Fibroblast of the conjunctiva (primary cell): ENCODE measurements around the gene UBE4B.
"Not testable (repeated sequence)": the region's sequence is repeated elsewhere in the genome, so short reads cannot be mapped to it uniquely, and the experiment has no call there.

Source experiments
- DNase-seq: peaks from one replicate; pipeline ENCODE4 v3.0.0-alpha.2; 2010; ENCODE audit warnings: low read depth

UBE4B gene

GRCh38 chr1:10073371-10073770 is 40.6 kb downstream of the UBE4B start:
- DNase-seq, result not testable (repeated sequence)

DNA sequence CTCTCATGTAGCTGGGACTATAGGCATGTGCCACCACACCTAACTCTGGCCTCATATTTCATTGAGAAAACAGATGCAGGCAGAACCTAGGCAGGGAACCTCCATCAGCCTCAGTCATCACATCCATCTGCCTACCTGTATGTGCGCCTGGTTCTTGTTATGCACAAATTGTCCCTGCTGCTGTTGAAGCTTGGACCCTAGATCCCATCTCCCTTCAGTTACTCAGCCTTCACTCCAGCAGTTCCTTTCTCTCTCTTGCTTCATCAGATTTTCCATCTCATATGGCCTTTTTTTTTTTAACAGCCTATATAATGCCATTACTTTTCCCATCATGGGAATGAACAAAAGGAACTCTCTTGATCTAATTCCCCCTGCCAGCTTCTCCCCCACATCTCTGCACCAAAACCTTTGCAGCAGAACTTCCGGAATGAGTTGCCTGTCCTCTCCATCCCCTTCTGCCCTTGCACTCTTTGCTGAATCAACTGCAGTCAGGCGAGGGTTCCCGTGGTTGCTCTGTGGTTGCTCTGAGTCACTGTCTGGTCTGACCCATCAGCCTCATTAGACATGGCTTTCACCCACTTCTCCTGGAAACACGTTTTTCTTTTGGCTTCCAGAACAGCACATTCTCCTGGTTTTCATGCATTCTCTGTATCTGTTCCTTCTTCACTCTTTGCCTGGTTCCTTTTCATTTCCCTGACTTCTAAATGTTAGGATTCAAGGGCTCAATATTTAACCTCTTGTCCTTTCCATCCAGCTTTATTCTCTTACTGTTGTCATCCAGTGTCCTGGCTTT is 41.5 kb downstream of the UBE4B start:
- DNase-seq, result peak; percentile 57

GRCh38 chr1:10074852-10075730 is 42.3 kb downstream of the UBE4B start:
- no peak for DNase-seq

DNA sequence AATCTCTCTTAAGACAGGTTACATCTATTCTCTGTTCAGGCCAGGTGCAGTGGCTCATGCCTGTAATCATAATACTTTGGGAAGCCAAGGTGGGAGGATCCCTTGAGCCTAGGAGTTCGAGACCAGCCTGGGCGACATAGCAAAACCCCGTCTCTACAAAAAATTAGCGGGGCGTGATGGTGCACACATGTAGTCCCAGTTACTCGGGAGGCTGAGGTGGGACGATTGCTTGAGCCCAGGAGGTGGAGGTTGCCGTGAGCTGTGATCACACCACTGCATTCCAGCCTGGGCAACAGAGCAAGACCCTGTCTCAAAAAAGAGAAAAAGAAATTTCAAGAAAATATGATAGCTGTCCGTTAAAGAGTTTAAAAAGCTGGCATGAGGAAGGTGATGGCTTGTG is 43.0 kb downstream of the UBE4B start:
- DNase-seq, result no peak

DNA sequence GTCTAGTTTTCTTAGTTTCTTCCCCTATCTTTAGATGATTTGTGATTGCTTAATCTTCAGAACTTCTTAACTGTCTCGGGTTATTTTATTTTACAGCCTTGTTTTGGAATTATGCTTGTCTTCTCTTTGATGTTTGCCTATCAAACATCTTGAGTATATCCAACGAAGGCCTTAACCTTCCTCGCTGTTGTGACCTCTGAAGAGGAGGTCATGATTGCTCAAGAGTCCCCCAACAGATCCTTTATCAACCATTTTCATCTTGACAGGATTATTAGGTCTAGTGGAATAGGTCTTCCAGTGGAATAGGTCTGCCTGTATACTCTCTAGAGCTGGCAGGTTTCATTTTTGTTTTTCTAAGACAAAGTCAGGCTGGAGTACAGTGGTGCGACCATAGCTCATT is 45.7 kb downstream of the UBE4B start:
- DNase-seq, result no peak

- no peak for DNase-seq
These were observed 47.8 kb downstream of the UBE4B start for GRCh38 chr1:10080523-10080922.

GRCh38 chr1:10082785-10083479 is 50.2 kb downstream of the UBE4B start:
- DNase-seq, result no peak

- no peak for DNase-seq
These were observed 51.3 kb downstream of the UBE4B start for GRCh38 chr1:10084045-10084444.

- DNase-seq, result no peak
These were observed 52.3 kb downstream of the UBE4B start for GRCh38 chr1:10085076-10085475.

GRCh38 chr1:10087210-10087609 is 54.5 kb downstream of the UBE4B start:
- no peak for DNase-seq

DNA sequence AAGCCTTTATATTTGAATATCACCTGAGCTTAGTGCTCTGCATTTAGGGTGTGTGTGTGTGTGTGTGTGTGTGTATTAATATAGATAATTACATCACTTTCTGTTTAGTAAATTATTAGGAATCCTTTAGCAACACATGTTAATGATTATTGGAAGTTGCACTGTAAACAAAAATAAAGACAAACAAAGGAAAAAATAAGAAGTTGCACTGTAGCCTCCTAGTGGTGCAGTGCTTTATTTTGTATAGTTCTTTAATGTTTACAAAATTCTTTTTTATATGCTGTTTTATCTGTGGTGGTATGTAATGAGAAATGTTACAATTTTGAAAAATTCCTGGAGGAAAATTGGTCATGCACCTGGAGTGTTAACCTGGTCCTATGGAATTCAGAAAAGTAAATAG is 69.2 kb downstream of the UBE4B start:
- DNase-seq, result no peak

- DNase-seq, result no peak
These were observed 70.4 kb downstream of the UBE4B start for GRCh38 chr1:10103193-10103592.

DNA sequence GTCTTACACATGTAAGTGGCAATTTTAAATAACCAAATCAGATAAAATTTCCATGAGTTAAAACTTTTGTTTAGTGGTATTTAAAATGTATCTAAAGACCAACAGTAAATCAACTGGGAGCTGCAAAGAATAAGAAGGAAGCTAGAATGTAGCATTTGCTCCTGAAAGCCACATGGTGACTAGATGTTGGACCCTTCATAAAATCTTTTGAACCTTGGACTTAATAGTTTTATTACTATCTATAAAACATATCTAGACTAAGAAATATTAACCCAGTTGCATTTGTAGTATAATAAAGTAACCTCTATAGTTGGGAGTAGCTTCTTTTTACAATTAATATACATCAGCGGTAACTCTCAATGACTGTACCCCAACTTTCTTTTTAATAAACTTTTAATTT is 72.1 kb downstream of the UBE4B start:
- DNase-seq, result no peak

DNA sequence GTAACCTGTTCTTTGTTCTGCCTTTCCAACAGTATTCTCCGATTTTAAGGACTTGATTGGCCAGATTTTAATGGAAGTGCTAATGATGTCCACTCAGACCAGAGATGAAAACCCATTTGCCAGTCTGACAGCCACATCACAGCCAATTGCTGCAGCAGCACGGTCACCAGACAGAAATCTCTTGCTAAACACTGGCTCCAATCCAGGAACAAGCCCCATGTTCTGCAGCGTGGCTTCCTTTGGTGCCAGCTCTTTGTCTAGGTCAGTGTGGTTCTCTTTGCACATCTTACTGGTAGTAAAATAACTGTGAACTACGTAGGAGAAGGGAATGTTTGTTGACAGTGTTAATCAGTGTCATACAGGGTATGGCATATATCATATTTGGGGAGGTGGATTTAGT is 72.7 kb downstream of the UBE4B start:
- no peak for DNase-seq

- no peak for DNase-seq
These were observed 73.5 kb downstream of the UBE4B start for GRCh38 chr1:10106241-10106640.

DNA sequence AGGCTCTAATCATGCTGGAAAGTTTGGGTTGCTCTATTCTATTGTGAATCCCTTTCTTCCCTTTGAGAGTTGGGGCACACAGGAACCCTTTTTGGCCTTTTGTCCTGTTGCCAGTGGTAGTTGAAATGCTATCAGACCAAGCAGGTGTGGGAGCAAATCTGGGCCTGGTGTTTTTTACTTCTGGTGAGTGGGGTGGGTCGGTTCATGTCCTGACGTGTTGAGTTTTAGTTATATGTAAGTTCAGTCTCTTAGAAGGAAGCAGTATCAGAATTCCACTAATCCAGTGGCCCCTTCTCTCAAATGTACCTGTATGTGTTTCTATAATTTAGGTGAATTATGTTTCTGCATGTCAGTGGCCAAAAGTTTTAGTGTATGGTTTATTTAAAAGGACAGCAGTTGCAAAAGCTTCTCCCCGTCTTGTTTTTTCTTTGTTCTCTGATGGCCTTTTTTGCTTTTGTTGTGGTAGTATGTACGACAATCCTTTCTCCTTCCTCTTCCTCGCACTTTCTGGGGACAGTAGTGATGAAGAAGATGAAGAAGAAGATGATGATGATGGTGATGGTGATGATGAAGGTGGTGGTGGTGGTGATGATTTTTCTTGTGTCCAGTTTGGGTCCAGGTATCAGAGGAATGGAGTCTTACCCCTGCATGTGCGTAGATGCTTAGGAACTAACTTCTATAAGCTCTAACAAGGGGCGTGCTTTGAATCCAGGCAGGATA is 74.2 kb downstream of the UBE4B start:
- no peak for DNase-seq

DNA sequence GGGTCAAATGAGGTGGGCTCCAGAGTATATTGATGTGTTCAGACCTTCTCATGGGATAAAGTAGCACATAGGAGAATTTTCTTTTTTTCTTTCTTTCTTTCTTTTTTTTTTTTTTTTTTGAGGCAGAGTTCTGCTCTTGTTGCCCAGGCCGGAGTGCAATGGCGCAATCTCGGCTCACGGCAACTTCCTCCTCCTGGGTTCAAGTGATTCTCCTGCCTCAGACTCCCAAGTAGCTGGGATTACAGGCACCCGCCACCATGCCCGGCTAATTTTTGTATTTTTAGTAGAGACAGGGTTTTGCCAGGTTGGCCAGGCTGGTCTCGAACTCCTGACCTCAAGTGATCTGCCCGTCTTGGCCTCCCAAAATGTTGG is 74.7 kb downstream of the UBE4B start:
- not testable (repeated sequence) for DNase-seq

GRCh38 chr1:10108134-10108663 is 75.4 kb downstream of the UBE4B start:
- DNase-seq, result no peak

DNA sequence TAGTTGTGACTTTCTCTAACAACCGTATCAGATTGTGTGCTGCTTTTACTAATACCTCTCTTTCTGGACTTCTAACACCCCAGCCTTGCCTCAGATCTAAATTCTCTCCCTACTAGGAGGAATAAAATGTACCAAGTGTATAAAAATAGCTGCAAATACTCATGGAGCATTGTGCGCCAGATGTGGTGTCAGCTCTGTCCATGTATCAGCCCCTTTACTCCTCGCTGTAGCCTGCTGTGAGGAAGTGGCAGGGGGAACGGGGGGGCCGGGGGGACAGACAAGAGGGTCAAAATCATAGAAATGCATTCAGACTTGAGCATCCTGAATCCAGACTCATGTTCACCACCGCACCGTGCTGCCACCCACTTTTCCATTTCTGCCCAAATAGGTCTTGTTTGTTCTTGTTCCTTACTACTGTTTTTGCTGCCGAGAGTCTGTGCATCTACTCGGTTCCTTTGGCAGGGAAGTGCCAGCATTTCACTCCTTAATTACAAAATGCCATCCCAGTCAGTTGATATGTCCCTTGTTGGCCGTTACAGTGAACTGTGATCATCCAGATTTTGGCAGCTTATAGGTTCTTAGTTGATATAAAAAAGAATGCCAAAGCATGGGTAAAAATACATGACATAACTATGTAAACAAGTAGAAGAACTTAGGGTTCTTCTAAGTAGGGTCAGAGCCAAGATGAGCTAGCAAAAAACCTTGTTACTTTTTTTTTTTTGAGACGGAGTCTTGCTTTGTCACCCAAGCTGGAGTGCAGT is 76.4 kb downstream of the UBE4B start:
- DNase-seq, result no peak

GRCh38 chr1:10113501-10113900 is 80.7 kb downstream of the UBE4B start:
- DNase-seq, result no peak

GRCh38 chr1:10114746-10115145 is 82.0 kb downstream of the UBE4B start:
- DNase-seq, result no peak
